HEK293 (cell line): Measurements from ENCODE around the gene GBF1.

Source experiments
- CTCF ChIA-PET: fragments of 350-600 bp; formaldehyde crosslinking; extraction: SDS; loops from one replicate; lab custom pipeline; 2021; ENCODE audit warnings: antibody characterized with exemption; lab: Yijun Ruan, JAX
- POLR2A ChIA-PET: fragments of 300-600 bp; formaldehyde crosslinking; extraction: SDS; loops from one replicate; lab custom pipeline; 2020; ENCODE audit warnings: antibody characterized with exemption, inconsistent platforms; lab: Yijun Ruan, JAX
- H3K27ac ChIP-seq: fragments of 200-500 bp; sonication (Bioruptor generic); 2 replicates; pipeline ENCODE4 v1.5.1; 2014; ENCODE audit warnings: low read depth, low read length, control low read depth, inconsistent platforms; ENCODE audit errors: extremely low read depth
- H3K36me3 ChIP-seq, 2 experiments: fragments of 200-500 bp in 1 of 2; sonication (Bioruptor generic) in 1 of 2; 1 replicate in 1 of 2; 2 replicates in 1 of 2; pipeline ENCODE4 v1.5.1; 2014 to 2017; ENCODE audit warnings: inconsistent platforms in 2 of 2, low read length in 2 of 2; ENCODE audit not compliant: control insufficient read depth in 2 of 2, insufficient read depth in 1 of 2
- H3K4me1 ChIP-seq: fragments of 200-500 bp; sonication (Bioruptor generic); 2 replicates; pipeline ENCODE4 v1.5.1; 2014; ENCODE audit warnings: mild to moderate bottlenecking, low read length, inconsistent platforms; ENCODE audit not compliant: control insufficient read depth, insufficient read depth
- H3K4me3 ChIP-seq: 2 replicates; pipeline ENCODE4 v1.5.1; 2011; ENCODE audit warnings: low read depth, mild to moderate bottlenecking, control low read depth, low read length, moderate library complexity
- H3K9me3 ChIP-seq: fragments of 200-500 bp; sonication (Bioruptor generic); 2 replicates; pipeline ENCODE4 v1.5.1; 2014; ENCODE audit warnings: low read depth, low read length, inconsistent platforms; ENCODE audit not compliant: control insufficient read depth, insufficient read depth
- KLF1 ChIP-seq: fragments of 450-650 bp; formaldehyde crosslinking; IDR thresholded peaks from 2 replicates; pipeline ENCODE4 v1.5.1; 2016; ENCODE audit warnings: missing biosample characterization, missing genetic modification characterization
- KLF7 ChIP-seq: fragments of 450-650 bp; formaldehyde crosslinking; IDR thresholded peaks from 2 replicates; pipeline ENCODE4 v1.5.1; 2016; ENCODE audit warnings: missing biosample characterization, missing genetic modification characterization, borderline replicate concordance
- MZF1 ChIP-seq: fragments of 450-650 bp; formaldehyde crosslinking; IDR thresholded peaks from 2 replicates; pipeline ENCODE4 v1.5.1; 2017; ENCODE audit warnings: missing biosample characterization, missing genetic modification characterization, borderline replicate concordance
- PRDM10 ChIP-seq: fragments of 450-650 bp; formaldehyde crosslinking; IDR thresholded peaks from 2 replicates; pipeline ENCODE4 v1.5.1; 2016; ENCODE audit warnings: missing biosample characterization, missing genetic modification characterization
- SALL2 ChIP-seq: fragments of 450-650 bp; formaldehyde crosslinking; IDR thresholded peaks from 2 replicates; pipeline ENCODE4 v1.5.0; 2017; ENCODE audit warnings: missing biosample characterization, mild to moderate bottlenecking, missing genetic modification characterization, borderline replicate concordance
- SCRT2 ChIP-seq: fragments of 450-650 bp; formaldehyde crosslinking; IDR thresholded peaks from 2 replicates; pipeline ENCODE4 v1.5.1; 2016; ENCODE audit warnings: missing biosample characterization, missing genetic modification characterization
- SP2 ChIP-seq: fragments of 450-650 bp; formaldehyde crosslinking; IDR thresholded peaks from 2 replicates; pipeline ENCODE4 v1.5.1; 2016; ENCODE audit warnings: missing biosample characterization, missing genetic modification characterization
- ZBTB11 ChIP-seq: fragments of 450-650 bp; formaldehyde crosslinking; conservative IDR thresholded peaks from 2 replicates; pipeline ENCODE4 v1.5.1; 2016; ENCODE audit warnings: low read depth, missing biosample characterization, missing genetic modification characterization
- ZBTB26 ChIP-seq: fragments of 450-650 bp; formaldehyde crosslinking; optimal IDR thresholded peaks from 2 replicates; pipeline ENCODE3; 2016; ENCODE audit warnings: missing biosample characterization, mild to moderate bottlenecking, missing genetic modification characterization
- ZBTB8A ChIP-seq: fragments of 450-650 bp; formaldehyde crosslinking; IDR thresholded peaks from 2 replicates; pipeline ENCODE4 v1.5.1; 2016; ENCODE audit warnings: missing biosample characterization, missing genetic modification characterization
- ZFP37 ChIP-seq: fragments of 450-650 bp; formaldehyde crosslinking; IDR thresholded peaks from 2 replicates; pipeline ENCODE4 v1.5.1; 2016; ENCODE audit warnings: missing biosample characterization, missing genetic modification characterization
- ZIC2 ChIP-seq: fragments of 450-650 bp; formaldehyde crosslinking; IDR thresholded peaks from 2 replicates; pipeline ENCODE4 v1.5.1; 2016; ENCODE audit warnings: missing biosample characterization, missing genetic modification characterization
- ZNF114 ChIP-seq: fragments of 450-650 bp; formaldehyde crosslinking; IDR thresholded peaks from 2 replicates; pipeline ENCODE4 v1.5.0; 2017; ENCODE audit warnings: missing biosample characterization, missing genetic modification characterization
- ZNF155 ChIP-seq: fragments of 450-650 bp; formaldehyde crosslinking; IDR thresholded peaks from 2 replicates; pipeline ENCODE4 v1.5.1; 2016; ENCODE audit warnings: missing biosample characterization, missing genetic modification characterization
- ZNF169 ChIP-seq: fragments of 450-650 bp; formaldehyde crosslinking; IDR thresholded peaks from 2 replicates; pipeline ENCODE4 v1.5.1; 2016; ENCODE audit warnings: missing biosample characterization, missing genetic modification characterization
- ZNF280D ChIP-seq: fragments of 450-650 bp; formaldehyde crosslinking; IDR thresholded peaks from 2 replicates; pipeline ENCODE4 v1.5.1; 2016; ENCODE audit warnings: missing biosample characterization, missing genetic modification characterization
- ZNF426 ChIP-seq: fragments of 450-650 bp; formaldehyde crosslinking; IDR thresholded peaks from 2 replicates; pipeline ENCODE4 v1.5.1; 2017; ENCODE audit warnings: missing biosample characterization, missing genetic modification characterization, mild to moderate bottlenecking, inconsistent platforms, moderate library complexity
- ZNF501 ChIP-seq: fragments of 450-650 bp; formaldehyde crosslinking; IDR thresholded peaks from 2 replicates; pipeline ENCODE4 v1.5.1; 2016; ENCODE audit warnings: missing biosample characterization, missing genetic modification characterization
- ZNF514 ChIP-seq: fragments of 450-650 bp; formaldehyde crosslinking; IDR thresholded peaks from 2 replicates; pipeline ENCODE4 v1.5.1; 2016; ENCODE audit warnings: missing biosample characterization, missing genetic modification characterization
- ZNF521 ChIP-seq: fragments of 450-650 bp; formaldehyde crosslinking; IDR thresholded peaks from 2 replicates; pipeline ENCODE4 v1.5.1; 2017; ENCODE audit warnings: missing biosample characterization, mild to moderate bottlenecking, missing genetic modification characterization
- ZNF544 ChIP-seq: fragments of 450-650 bp; formaldehyde crosslinking; IDR thresholded peaks from 2 replicates; pipeline ENCODE4 v1.5.0; 2017; ENCODE audit warnings: missing biosample characterization, missing genetic modification characterization
- ZNF645 ChIP-seq: fragments of 450-650 bp; formaldehyde crosslinking; IDR thresholded peaks from 2 replicates; pipeline ENCODE4; 2016; ENCODE audit warnings: missing biosample characterization, missing genetic modification characterization
- ZNF792 ChIP-seq: fragments of 450-650 bp; formaldehyde crosslinking; IDR thresholded peaks from 2 replicates; pipeline ENCODE4 v1.5.1; 2016; ENCODE audit warnings: missing biosample characterization, missing genetic modification characterization

GBF1 gene

GRCh38 chr10:102326031-102326430, 80.7 kb downstream of the GBF1 start:
- TF ChIP-seq ZNF645 (tag by site-specific recombination) (no peak), SCRT2 (no peak), ZNF114 (tag by site-specific recombination) (no peak), PRDM10 (tag by site-specific recombination) (no peak), ZFP37 (tag by site-specific recombination) (no peak), SP2 (tag by site-specific recombination) (no peak), ZNF426 (tag by site-specific recombination) (no peak), ZNF544 (no peak), KLF7 (tag by site-specific recombination) (no peak), ZNF514 (tag by site-specific recombination) (no peak), ZNF280D (no peak), ZNF169 (tag by site-specific recombination) (no peak), ZNF155 (tag by site-specific recombination) (no peak), ZNF501 (tag by site-specific recombination) (no peak), ZNF792 (tag by site-specific recombination) (no peak), ZBTB26 (no peak)
- H3K9me3 ChIP-seq: no peaks in the 10 kb centered on the region
- no peak overlapping the region for H3K27ac ChIP-seq
- H3K4me1 ChIP-seq: peaks cover 8% of the 10 kb centered on the region; the same call in 1 of the 2 replicates
- ChIA-PET POLR2A (no interaction called here), CTCF (interaction anchor here (0.6 to 2.5 kb wide), 2 partner anchors 21 to 24 kb away, joined by 3 to 6 read pairs; no protein-coding TSS in a partner anchor)
- H3K36me3 ChIP-seq: no peaks in the 10 kb centered on the region; a peak in 1 of 3 replicates
- H3K4me3 ChIP-seq: no peak overlapping the region

GRCh38 chr10:102327002-102327401, 81.7 kb downstream of the GBF1 start:
- Histone ChIP-seq H3K9me3 (no peaks in the 10 kb centered on the region), H3K4me1 (peaks cover 8% of the 10 kb centered on the region; the same call in 1 of the 2 replicates), H3K4me3 (no peak overlapping the region), H3K36me3 (no peaks in the 10 kb centered on the region; a peak in 1 of 3 replicates), H3K27ac (no peak overlapping the region)
- ChIA-PET CTCF (interaction anchor here (0.6 to 2.5 kb wide), 5 partner anchors 14 to 153 kb away, joined by 3 to 11 read pairs (median 4); no protein-coding TSS in a partner anchor), POLR2A (no interaction called here)
- TF ChIP-seq KLF1 (tag by site-specific recombination) (no peak), SALL2 (tag by site-specific recombination) (no peak), MZF1 (peak; percentile 35; the same call in 1 of the 2 replicates), ZBTB8A (tag by site-specific recombination) (peak; percentile 31; the same call in 1 of the 2 replicates), ZBTB11 (no peak), ZIC2 (tag by site-specific recombination) (peak; percentile 86), ZNF521 (no peak), SCRT2 (peak; percentile 60)
